Activated CD8-positive, alpha-beta memory T cell treated with anti-CD3 and anti-CD28 coated beads, Interleukin-2, amount 10 ng/mL, durations not matched to agents 7 days and 5 days (primary cell): Measurements from ENCODE around the gene ZNF552. TPM values are rescaled to one million over a fixed set of nuclear protein-coding genes. Genes with fewer than 3 reads are reported as not detected.
"Not testable (repeated sequence)": the region's sequence is repeated elsewhere in the genome, so short reads cannot be mapped to it uniquely, and the experiment has no call there.

Experiments
- ATAC-seq: fragments of 150-1000 bp; cut with Tn5 transposase; one replicate; pipeline ENCODE4 v1.10.0; 2021; ENCODE audit warnings: moderate library complexity
- CTCF ChIA-PET: fragments of 350-600 bp; sonication (Branson Sonifier 250); formaldehyde crosslinking; loops from one replicate; lab custom pipeline; 2021; ENCODE audit warnings: antibody characterized with exemption; lab: Charles Lee
- DNase-seq: peaks from one replicate; pipeline ENCODE4 v3.0.0-alpha.2; 2020
- H3K27ac Mint-ChIP-seq: one replicate; pipeline ENCODE4 v1.8.0; 2021; ENCODE audit warnings: mild to moderate bottlenecking, mixed read lengths
- H3K27me3 Mint-ChIP-seq: one replicate; pipeline ENCODE4 v1.8.0; 2021; ENCODE audit warnings: mixed read lengths
- H3K36me3 Mint-ChIP-seq: one replicate; pipeline ENCODE4 v1.8.0; 2021; ENCODE audit warnings: mild to moderate bottlenecking, mixed read lengths
- H3K4me1 Mint-ChIP-seq: one replicate; pipeline ENCODE4 v1.8.0; 2021; ENCODE audit warnings: mixed read lengths
- H3K4me3 Mint-ChIP-seq: one replicate; pipeline ENCODE4 v1.8.0; 2021; ENCODE audit warnings: mild to moderate bottlenecking, moderate library complexity, mixed read lengths
- H3K9me3 Mint-ChIP-seq: one replicate; pipeline ENCODE4 v1.8.0; 2022; ENCODE audit warnings: low read depth, mixed read lengths
- total RNA-seq, 2 experiments: library from RNA; stranded (reverse); gene quantifications; one replicate each; pipeline ENCODE4 v1.2.3, GENCODE V29; 2021

ZNF552 gene
- total RNA-seq, 2 experiments from 2014 or later, result 9.7 to 11.1 TPM

DNA sequence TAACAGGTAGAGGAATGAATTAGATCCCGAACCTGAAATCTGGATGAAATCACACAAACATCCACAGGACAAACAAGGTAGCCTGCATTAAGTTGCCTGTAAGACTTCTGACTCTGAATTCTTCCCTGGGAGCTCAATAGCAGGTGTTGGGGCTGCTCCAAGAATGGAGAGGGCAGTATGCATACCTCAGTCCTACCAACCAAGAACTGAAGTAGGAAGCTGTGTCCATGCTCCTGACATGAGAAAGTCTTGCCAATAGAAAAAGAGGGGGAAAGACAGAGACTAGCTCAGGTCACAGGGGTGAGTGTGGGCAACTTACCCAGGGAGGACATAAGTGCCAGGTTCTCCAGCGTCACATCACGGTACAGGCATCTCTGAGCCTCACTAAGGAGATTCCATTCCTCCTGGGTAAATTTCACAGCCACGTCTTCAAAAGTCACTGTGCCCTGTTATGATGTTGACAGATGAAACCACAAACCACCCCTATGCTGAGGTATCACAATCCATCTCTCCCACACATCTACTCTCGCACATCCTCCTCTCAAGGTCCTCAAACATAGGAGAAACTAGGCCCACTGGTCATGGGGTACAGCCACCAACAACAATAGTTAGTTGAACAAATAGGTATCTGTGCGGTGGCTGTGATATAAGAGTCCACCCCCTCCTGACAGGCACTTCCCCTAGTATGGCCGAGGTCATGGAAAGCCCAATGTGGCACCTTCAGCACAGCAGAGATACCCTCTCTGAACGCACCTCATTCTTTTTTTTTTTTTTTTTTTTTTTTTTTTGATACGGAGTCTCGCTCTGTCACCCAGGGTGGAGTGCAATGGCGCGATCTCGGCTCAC is 1.5 kb downstream of the ZNF552 start:
- DNase-seq, CTCF ChIA-PET, ATAC-seq, H3K9me3 Mint-ChIP-seq, H3K27me3 Mint-ChIP-seq: not testable (repeated sequence)
- H3K36me3 Mint-ChIP-seq, result peaks cover 36% of the 10 kb centered on the region
- peak overlapping the region; percentile 90 for H3K4me3 Mint-ChIP-seq
- H3K27ac Mint-ChIP-seq, result peak overlapping the region; percentile 56
- H3K4me1 Mint-ChIP-seq, result peaks cover 35% of the 10 kb centered on the region

DNA sequence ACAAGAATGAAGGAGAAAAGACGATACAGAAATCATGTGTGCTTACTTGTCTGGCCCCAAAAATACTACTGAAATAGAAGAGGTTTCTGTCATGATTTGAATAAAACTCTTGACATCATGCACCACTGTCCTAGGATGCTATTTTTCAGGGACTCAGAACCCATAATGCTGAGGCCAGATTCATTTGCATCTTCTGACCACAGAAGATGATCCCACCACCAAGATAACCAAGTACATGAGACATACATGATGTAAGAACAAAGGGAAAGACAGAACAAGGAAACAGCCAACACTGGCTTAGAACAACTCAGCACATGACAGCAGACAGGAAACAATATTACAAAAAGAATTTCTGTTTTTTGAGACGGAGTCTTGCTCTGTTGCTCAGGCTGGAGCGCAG is 2.5 kb downstream of the ZNF552 start:
- Mint-ChIP-seq H3K4me1 (peaks cover 35% of the 10 kb centered on the region), H3K9me3 (no peaks in the 10 kb centered on the region), H3K27me3 (no peaks in the 10 kb centered on the region), H3K27ac (peak overlapping the region; percentile 10), H3K4me3 (no peak overlapping the region), H3K36me3 (peaks cover 43% of the 10 kb centered on the region)
- ATAC-seq (no peak), DNase-seq (no peak)
- CTCF ChIA-PET, result no interaction called here

DNA sequence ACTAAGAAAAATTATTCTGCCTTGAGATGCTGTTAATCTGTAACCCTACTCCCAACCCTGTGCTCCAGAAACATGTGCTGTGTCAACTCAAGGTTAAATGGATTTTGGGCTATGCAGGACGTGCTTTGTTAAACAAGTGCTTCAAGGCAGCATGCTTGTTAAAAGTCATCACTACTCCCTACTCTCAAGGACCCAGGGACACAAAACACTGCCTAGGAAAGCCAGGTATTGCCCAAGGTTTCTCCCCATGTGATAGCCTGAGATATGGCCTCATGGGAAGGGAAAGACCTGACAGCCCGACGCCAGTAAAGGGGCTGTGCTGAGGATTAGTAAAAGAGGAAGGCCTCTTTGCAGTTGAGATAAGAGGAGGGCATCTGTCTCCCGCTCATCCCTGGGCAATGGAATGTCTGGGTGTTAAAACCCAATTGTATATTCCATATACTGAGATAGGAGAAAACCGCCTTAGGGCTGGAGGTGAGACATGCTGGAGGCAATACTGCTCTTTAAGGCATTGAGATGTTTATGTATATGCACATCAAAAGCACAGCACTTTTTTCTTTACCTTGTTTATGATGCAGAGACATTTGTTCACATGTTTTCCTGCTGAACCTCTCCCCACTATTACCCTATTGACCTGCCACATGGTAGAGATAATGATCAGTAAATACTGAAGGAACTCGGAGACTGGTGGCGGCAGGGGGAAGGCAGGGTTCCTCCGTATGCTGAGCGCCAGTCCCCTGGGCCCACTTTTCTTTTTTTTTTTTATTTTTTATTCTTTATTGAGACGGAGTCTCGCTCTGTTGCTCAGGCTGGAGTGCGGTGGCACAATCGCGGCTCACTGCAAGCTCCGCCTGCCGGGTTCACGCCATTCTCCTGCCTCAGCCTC is 4.1 kb downstream of the ZNF552 start:
- not testable (repeated sequence) for H3K27me3 Mint-ChIP-seq, H3K4me3 Mint-ChIP-seq, ATAC-seq, H3K9me3 Mint-ChIP-seq, DNase-seq, H3K27ac Mint-ChIP-seq
- Mint-ChIP-seq H3K36me3 (peaks cover 51% of the 10 kb centered on the region), H3K4me1 (peaks cover 31% of the 10 kb centered on the region)
- CTCF ChIA-PET, result interaction anchor here (0.6 kb wide), 1 partner anchor 10 kb away, joined by 4 read pairs; no protein-coding TSS in a partner anchor

DNA sequence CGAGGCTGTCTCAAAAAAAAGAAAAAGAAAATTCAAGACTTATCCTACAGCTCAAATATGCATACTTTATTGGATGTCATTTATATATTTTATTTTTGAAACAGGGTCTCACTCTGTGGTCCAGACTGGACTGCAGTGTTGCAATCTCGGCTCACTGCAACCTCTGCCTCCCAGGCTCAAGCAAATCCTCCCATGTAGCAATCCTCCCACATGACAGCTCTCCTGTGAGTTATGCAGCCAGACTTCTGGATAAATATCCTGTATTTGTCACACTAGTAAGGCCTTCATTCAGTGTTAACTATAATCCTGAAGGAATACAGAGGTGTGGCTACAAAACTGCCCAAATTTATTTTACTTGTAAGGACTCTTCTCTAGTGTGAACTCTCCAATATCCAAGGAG is 7.2 kb downstream of the ZNF552 start:
- DNase-seq (no peak), ATAC-seq (no peak)
- H3K27me3 Mint-ChIP-seq, result no peaks in the 10 kb centered on the region
- H3K36me3 Mint-ChIP-seq, result peaks cover 59% of the 10 kb centered on the region
- H3K4me1 Mint-ChIP-seq, result peaks cover 19% of the 10 kb centered on the region
- H3K4me3 Mint-ChIP-seq, result no peak overlapping the region
- H3K9me3 Mint-ChIP-seq, result no peaks in the 10 kb centered on the region
- no peak overlapping the region for H3K27ac Mint-ChIP-seq
- CTCF ChIA-PET, result no interaction called here

DNA sequence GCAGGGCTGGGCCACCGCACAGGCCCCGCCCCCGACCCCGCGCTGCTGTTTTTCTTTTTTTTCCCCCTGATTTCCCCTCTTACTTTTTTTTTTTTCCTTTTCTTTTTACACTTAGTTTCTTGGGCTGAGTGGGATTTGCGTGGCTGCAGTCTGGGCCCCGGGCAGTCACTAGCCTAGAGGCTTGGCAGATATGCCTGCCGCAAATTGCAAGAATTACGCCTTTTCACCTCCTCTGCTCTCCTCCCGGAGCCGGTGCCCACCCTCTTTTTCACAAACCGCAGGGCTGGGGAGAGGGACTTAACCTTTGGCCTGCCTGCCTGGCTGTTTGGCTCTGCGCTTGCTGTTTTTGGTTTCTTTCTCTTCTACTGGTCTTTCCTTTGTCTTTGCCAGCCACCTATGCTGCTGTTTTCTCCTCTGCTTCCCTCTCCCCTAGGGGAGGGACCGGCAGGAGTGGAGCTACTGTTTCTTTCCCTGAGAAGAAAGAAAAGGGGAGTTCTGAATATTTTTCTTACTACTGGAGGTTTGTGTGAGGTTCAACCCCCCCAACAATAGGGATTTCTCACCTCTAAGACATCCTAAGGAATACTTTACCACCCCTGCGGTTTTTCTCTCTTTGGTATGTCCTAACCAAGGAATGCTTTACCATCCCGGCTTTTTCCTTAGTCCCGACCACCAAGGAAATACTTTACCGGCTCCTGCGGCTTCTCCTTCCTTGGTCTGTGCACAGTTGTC is 11.0 kb downstream of the ZNF552 start:
- no peaks in the 10 kb centered on the region for H3K9me3 Mint-ChIP-seq
- no peaks in the 10 kb centered on the region for H3K27me3 Mint-ChIP-seq
- peak overlapping the region; percentile 44 for H3K4me3 Mint-ChIP-seq
- H3K4me1 Mint-ChIP-seq, result peaks cover 20% of the 10 kb centered on the region
- DNase-seq (no peak), ATAC-seq (no peak)
- CTCF ChIA-PET, result no interaction called here
- peak overlapping the region; percentile 20 for H3K27ac Mint-ChIP-seq
- H3K36me3 Mint-ChIP-seq, result peaks cover 47% of the 10 kb centered on the region

DNA sequence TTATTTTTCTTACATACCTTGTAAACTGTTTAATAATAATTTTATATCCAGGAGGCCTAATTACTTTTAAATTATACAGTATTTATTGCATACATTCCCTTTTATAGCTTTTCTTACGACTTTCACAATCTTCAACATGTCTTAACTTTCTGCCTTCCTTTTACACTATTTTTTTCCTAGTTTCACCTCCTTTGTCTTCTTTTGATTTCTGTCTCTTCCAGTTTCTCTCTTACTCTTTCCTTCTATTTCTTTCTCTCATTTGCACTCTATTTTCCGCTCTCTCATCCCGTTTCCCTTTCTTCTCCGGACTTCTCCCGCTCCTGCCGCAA is 11.5 kb downstream of the ZNF552 start:
- no peaks in the 10 kb centered on the region for H3K27me3 Mint-ChIP-seq
- peaks cover 43% of the 10 kb centered on the region for H3K36me3 Mint-ChIP-seq
- CTCF ChIA-PET, result no interaction called here
- peaks cover 26% of the 10 kb centered on the region for H3K4me1 Mint-ChIP-seq
- no peak for DNase-seq
- H3K9me3 Mint-ChIP-seq, result no peaks in the 10 kb centered on the region
- no peak for ATAC-seq
- peak overlapping the region; percentile 44 for H3K4me3 Mint-ChIP-seq
- H3K27ac Mint-ChIP-seq, result peak overlapping the region; percentile 20

DNA sequence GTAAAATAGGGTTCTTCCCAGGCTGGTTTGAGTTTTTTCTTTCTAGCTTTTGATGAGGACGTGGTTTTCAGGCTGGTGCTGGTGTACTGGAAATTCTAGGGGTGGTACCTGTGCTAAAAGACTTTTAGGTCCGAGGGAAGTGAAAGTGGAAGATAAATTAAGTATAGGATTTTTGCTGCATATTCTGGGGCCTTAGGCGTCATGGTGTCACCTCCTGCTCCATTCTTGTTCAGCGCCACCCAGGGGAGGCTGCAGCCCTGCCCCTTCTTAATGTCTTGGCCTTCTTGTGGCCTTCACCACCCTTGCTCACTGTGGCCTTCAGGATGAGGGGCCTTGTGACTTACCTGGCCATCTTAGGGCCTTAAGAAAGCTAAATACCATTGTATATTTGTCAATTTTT is 12.4 kb downstream of the ZNF552 start:
- H3K27me3 Mint-ChIP-seq, result no peaks in the 10 kb centered on the region
- no peak for ATAC-seq
- peak overlapping the region; percentile 14 for H3K27ac Mint-ChIP-seq
- CTCF ChIA-PET, result no interaction called here
- H3K36me3 Mint-ChIP-seq, result peaks cover 35% of the 10 kb centered on the region
- H3K4me3 Mint-ChIP-seq, result no peak overlapping the region
- no peak for DNase-seq
- peaks cover 28% of the 10 kb centered on the region for H3K4me1 Mint-ChIP-seq
- no peaks in the 10 kb centered on the region for H3K9me3 Mint-ChIP-seq

DNA sequence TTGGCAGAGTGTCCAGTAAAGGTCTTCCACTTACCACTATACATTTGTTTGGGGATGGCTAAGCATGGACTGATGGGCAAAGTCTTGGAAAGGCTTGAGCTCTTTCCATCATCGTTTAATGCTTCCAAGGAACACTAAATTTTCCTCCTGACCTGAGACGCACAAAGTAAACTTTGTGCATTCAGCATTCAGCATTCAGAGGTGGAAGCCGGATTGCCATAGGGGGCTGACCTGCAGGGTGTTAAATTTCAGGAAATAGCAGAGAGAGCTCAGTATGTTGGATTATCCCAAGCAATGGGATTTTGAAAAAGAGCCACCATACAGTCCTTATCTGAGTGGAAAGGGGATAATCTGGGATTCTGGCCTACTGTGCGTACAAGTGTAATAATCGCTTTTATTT is 14.0 kb downstream of the ZNF552 start:
- Mint-ChIP-seq H3K4me3 (no peak overlapping the region), H3K27ac (no peak overlapping the region), H3K27me3 (no peaks in the 10 kb centered on the region), H3K9me3 (no peaks in the 10 kb centered on the region), H3K4me1 (peaks cover 27% of the 10 kb centered on the region), H3K36me3 (peaks cover 39% of the 10 kb centered on the region)
- CTCF ChIA-PET, result no interaction called here
- ATAC-seq (no peak), DNase-seq (no peak)

DNA sequence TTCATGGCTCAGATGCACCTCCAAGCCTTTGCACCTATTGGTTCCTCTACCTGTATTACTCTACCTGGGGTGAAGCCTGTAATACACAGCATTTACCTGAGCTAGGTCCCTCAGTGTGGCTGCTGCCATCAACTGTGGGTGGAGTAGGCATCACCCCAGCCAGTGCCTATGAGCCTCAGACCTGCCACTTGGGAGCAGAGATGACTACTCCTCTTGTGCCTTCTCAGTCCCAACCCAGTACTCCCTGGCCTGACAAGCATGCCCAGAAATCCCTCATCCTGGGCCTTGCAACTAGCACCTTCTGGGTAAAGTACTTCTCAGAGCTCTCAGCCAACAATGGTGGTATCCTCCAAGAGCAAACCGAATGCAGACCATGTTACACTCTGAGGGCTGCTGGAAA is 18.1 kb downstream of the ZNF552 start:
- not testable (repeated sequence) for H3K27me3 Mint-ChIP-seq, H3K9me3 Mint-ChIP-seq, DNase-seq, H3K27ac Mint-ChIP-seq, H3K4me3 Mint-ChIP-seq, ATAC-seq, H3K4me1 Mint-ChIP-seq
- CTCF ChIA-PET, result interaction anchor here (0.6 kb wide), 1 partner anchor 53 kb away, joined by 3 read pairs; no protein-coding TSS in a partner anchor
- peaks cover 47% of the 10 kb centered on the region for H3K36me3 Mint-ChIP-seq

DNA sequence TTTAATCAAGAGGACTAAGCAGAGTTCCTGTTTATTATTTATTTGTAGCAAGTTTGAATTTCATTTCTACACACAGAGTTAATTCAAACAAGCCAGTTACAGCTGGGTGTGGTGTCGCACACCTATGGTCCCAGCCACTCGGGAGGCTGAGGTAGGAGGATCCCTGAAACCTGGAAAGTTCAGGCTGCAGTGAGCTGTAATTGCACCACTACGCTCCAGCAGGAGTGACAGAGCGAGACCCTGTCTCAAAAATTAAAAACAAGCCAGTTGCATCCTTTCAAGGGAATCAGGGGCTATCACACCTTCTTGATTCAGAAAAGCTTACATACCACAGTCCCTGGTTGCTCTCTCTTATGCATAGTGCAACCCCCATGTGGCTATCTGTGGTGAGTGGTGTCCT is 25.4 kb downstream of the ZNF552 start:
- H3K27ac Mint-ChIP-seq, result no peak overlapping the region
- DNase-seq (no peak), ATAC-seq (no peak)
- no peaks in the 10 kb centered on the region for H3K27me3 Mint-ChIP-seq
- CTCF ChIA-PET, result no interaction called here
- H3K4me1 Mint-ChIP-seq, result peaks cover 19% of the 10 kb centered on the region
- peaks cover 70% of the 10 kb centered on the region for H3K36me3 Mint-ChIP-seq
- peaks cover 35% of the 10 kb centered on the region for H3K9me3 Mint-ChIP-seq
- no peak overlapping the region for H3K4me3 Mint-ChIP-seq

DNA sequence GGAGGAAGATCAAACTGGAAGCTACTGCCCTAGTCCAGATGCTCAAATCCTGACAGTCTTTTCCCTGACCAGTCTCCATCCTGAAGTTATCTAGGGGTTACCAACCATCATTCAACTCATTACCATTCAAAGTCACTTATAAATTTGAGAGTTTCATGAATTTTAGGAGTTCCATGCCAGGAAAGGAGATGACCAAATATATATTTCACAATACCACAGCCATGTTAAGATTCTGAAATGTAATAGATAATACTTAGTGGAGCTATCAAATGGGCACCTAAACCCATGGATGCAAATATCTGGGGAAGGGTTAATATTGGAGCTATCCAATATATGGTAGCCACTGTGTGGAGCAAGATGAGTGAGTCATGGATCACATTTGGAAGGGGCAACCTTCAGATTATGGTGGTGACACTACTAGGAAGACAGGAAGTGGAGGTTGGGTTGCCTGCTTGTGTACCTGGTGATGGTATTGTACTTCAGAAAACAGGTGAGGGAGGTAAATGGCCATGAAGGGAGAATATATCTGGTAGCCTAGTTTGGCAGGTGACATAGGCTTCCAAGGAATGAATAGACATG is 26.5 kb downstream of the ZNF552 start:
- ATAC-seq (no peak), DNase-seq (no peak)
- Mint-ChIP-seq H3K36me3 (peaks cover 68% of the 10 kb centered on the region), H3K4me3 (no peak overlapping the region), H3K9me3 (peaks cover 35% of the 10 kb centered on the region), H3K27me3 (no peaks in the 10 kb centered on the region), H3K27ac (peak overlapping the region; percentile 57), H3K4me1 (peaks cover 19% of the 10 kb centered on the region)
- CTCF ChIA-PET, result no interaction called here

DNA sequence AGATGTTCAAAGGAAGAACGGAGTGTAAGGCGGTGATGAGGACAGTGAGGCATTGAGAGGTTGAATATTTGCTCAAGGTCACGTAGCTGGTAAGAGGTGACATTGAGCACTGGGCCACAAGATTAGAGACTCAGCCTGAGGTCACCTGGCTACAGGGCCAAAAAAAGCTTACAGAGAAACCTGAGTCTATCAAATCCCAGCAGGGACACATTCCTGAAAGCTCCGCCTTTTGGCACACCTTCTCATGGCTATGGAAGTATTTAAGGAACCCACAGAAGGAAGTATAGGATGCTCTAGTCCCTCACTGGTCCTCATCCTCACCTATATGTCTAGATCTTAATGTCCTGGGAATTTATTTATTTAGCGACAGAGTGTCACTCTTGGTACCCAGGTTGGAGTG is 27.8 kb downstream of the ZNF552 start:
- Mint-ChIP-seq H3K27me3 (no peaks in the 10 kb centered on the region), H3K27ac (no peak overlapping the region), H3K4me3 (no peak overlapping the region), H3K9me3 (peaks cover 35% of the 10 kb centered on the region), H3K36me3 (peaks cover 67% of the 10 kb centered on the region), H3K4me1 (peaks cover 19% of the 10 kb centered on the region)
- ATAC-seq (no peak), DNase-seq (no peak)
- CTCF ChIA-PET, result no interaction called here

DNA sequence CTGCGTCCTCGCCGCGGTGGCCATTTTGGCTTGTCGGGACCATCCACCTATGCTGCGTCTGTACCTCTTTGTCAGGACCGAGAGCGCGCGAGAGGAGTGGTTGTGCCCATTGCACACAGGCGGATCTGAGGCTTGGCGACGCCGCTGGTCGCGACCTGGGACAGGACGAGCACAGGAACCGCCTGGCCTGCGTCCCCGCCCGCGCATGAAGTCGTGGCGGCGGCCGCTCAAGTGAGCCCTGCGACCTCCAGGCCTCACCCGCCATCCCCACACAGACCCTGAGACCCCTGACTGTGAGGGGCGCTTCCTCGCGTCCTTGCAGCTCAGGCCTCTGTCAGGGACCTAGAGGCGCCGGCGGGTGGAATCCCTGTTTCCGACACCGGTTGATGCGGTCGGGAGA is 28.4 kb downstream of the ZNF552 start:
- CTCF ChIA-PET, result no interaction called here

More for the DNA sequence above, 28.4 kb downstream of the ZNF552 start:
- DNase-seq (no peak), ATAC-seq (no peak)
- H3K9me3 Mint-ChIP-seq, result peaks cover 36% of the 10 kb centered on the region
- H3K27ac Mint-ChIP-seq, result no peak overlapping the region
- no peak overlapping the region for H3K4me3 Mint-ChIP-seq
- H3K4me1 Mint-ChIP-seq, result peaks cover 19% of the 10 kb centered on the region
- no peaks in the 10 kb centered on the region for H3K27me3 Mint-ChIP-seq
- H3K36me3 Mint-ChIP-seq, result peaks cover 67% of the 10 kb centered on the region
